Dermis microvascular lymphatic vessel endothelial cell (primary cell): ENCODE measurements around the gene MEMO1. TPM values are rescaled to one million over a fixed set of nuclear protein-coding genes. Genes with fewer than 3 reads are reported as not detected.
"Not testable (repeated sequence)": the region's sequence is repeated elsewhere in the genome, so short reads cannot be mapped to it uniquely, and the experiment has no call there.

ENCODE experiments used
- DNase-seq, 2 donors: peaks; one replicate each; pipeline versions ENCODE4 v3.0.0 to v3.0.0-alpha.2; 2010; ENCODE audit warnings: low read depth in 2 of 2
- total RNA-seq: library from RNA; depleted of rRNA; stranded (reverse); fragments of >200 nt; gene quantifications from 2 replicates; pipeline ENCODE4 v1.2.1, GENCODE V29; 2014

The MEMO1 gene
- total RNA-seq, 1 donor from 2014 or later, result 34.4 TPM

DNA sequence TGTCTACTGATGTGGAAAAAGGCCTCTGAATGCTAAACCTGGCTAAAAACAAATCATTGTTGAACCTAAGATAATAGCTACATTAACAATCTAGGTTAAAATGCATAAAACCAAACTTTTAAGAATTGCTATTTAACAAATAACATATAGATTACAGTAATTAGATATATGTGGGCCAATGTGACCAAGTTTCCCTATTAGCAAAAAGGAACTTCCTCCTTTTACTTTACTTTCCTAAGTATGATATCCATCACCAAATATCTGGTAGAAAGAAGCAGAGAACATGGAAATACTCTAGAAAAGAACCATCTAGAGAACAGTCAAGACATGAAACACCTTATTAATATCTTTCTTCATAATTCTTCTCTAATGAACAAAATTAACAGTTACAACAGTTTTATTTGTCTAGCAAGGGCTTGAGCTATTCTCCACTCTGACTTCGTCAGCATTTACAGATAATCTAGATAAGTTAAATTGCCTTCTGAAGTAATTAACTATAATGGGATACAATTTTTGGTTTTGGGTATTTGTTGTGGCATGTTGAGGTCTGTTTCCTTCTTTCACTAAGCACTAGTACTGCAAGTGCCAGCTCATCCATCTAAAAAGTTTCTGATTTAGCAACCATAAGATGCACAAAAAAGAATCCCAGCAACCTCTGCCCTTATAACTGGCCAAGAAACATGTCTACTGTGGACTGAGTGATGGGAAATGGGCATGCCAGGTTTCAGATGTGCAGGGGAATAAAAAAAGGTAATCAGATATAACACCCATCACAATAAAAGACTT is 53.3 kb downstream of the MEMO1 start:
- no peak for DNase-seq

DNA sequence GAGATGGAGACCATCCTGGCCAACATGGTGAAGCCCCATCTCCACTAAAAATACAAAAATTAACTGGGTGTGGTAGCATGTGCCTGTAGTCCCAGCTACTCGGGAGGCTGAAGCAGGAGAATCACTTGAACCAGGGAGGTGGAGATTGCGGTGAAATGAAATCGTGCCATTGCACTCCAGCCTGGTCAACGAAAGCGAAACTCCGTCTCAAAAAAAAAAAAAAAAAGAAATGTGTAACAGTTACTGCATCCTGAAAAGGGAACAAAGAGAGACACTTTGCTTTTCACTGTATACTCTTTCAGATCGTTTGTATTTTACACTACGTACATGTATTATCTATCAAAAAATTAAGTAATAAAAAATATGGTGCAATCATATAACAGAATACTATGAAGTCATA is 53.9 kb downstream of the MEMO1 start:
- DNase-seq, result not testable (repeated sequence)

- DNase-seq, result no peak
Observed at GRCh38 chr2:31956312-31956711, 54.5 kb downstream of the MEMO1 start.

DNA sequence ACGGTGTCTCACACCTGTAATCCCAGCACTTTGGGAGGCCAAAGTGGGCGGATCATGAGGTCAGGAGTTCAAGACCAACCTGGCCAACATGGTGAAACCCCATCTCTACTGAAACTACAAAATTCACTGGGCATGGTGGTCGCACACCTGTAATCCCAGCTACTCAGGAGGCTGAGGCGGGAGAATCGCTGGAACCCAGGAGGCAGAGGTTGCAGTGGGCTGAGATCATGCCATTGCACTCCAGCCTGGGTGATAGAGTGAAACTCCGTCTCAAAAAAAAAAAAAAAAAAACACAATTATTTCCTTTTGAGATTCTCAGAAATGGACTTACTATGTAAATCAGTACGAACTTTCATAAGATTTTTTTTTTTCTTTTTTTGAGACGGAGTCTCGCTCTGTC is 57.7 kb downstream of the MEMO1 start:
- not testable (repeated sequence) for DNase-seq

DNA sequence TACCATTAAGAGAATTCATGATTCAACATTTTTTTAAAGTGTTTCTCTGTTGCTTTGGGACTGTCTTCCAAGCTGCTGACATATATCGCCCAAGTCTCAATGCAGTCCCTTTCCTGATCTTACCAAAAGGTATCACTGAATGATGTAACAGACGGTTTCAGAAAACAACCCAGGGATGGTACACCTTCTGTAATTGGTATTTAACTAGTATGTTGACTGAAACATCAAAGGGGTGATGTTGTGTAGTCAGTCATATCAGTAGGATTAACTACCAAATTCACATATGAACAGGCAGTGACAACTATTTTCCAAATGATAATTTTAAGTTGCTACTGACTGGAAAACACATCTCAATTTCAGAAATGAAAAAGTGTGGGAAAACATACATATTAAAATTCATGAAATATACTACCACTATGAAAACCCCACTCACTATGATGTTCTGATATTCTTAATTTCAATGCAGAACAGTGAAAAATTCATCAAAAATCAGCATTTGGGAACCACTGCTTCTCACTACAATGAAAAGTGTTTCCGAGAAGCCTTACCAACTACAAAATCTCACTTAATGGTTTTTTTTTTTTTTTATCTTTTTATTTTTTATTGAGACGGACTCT is 59.8 kb downstream of the MEMO1 start:
- DNase-seq, result no peak

DNA sequence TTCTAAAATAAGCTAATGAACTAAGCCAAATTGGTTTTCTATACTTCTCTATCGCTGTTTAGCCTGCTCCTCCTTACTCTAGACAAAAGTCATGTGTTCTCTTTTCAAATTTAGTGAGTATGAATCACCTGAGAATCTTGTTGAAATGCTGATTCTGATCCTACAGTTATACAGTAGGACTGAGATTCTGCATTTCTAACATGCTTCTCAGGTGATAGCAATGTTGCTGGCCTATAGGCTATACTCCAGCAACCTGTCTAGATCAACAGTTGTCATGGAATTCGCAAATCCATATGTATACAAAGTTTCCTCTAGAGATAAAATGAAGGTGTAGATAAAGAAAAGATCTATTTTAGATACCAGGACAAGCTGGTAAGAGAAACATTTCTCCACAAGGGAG is 62.9 kb downstream of the MEMO1 start:
- no peak for DNase-seq

- no peak for DNase-seq
Observed at GRCh38 chr2:31946838-31947237, 64.0 kb downstream of the MEMO1 start.

DNA sequence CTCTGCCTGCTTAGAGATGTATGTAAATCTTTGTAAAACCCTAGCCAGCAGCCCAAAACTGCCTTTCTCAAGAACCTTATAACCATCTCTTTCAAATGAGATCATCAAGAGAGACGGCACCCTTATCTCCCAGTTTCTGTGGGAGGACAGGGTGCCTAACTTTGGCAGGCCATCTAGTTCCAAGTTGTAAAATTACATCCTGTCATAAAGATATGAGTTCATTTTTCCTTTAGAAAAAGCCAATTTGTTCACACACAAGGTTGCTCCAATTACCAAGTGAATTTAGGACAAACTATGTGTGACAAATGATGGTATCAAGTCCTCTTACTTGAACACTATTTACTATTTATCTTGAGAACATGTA is 65.3 kb downstream of the MEMO1 start:
- DNase-seq, result no peak

DNA sequence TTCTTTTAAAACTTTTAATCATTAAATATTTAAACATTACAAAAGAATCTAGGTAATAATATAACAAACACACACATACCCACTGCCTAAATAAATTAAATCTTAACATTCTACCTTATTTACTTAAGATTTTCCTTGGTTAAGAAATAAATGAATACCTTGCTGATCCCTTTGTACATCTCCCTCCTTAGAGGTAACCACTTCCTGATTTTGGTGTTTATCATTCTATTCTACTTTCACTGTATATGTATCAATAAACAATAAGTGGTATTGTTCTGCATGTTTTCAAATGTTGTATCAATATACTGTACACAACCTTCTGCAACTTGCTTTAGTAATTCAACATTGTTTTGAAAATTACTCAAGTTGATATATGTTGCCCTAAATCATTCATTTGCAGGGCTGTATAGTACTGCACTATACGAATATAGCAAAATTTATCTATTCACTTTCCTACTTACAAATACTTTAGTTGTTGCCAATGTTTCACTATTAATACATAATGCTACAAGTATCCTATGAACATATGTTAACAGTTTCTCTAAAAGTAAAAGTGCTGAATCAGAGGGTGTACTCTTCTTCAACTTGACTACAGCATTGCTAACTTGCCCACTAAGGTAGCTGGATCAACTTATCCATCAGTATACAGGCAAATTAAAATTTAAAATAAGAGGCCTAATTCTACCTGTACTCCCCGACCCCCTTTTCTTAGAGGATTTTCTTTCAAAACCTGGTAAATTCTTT is 65.8 kb downstream of the MEMO1 start:
- DNase-seq, result no peak

DNA sequence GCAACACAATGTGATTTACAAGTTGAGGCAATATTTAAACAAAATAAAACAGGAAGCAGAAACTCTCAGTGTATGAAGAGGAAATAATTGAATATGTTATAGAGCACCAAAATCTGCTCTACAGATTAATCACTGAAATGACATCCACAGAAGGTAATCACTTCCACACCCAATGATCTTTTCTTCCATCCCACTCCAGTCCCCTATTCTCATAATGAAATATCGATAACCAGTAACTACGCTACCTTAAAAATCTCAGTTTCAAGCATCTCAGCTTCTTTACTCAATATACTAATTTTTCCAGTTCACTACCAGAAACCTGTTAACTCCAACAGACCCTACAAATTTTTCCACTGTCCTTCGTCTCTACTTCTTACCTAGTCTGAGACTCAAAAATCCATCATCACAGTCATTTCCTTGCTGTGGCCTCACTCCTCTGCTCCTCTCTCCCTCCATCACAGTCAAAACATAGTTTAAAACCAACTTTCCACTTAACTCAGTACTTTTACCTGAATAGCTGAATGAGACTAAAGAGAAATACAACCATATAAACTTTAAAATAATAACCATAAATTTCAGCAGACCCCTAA is 67.1 kb downstream of the MEMO1 start:
- no peak for DNase-seq

GRCh38 chr2:31940920-31941319 is 69.9 kb downstream of the MEMO1 start:
- no peak for DNase-seq

GRCh38 chr2:31937741-31938140 is 73.1 kb downstream of the MEMO1 start:
- DNase-seq, result no peak

DNA sequence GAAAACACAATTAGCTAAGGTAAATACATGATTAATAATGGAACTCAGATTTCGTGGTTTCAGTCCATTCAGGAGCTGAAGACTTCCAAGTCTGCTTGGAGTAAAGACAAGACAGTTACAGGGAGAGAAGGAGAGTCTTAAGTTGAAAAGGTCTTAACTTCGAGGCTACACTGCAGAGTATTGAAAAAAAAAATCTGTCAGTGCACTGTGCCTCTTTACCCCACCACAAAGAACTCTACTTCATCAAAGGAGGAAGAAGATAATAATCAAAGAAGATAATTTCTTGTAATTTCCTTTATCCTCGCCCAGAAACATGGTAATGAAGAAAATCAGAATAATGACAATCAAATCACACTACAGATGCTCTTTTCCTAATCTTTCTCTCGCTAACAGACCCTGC is 75.4 kb downstream of the MEMO1 start:
- DNase-seq, result no peak

- DNase-seq, result no peak
Observed at GRCh38 chr2:31933066-31933465, 77.7 kb downstream of the MEMO1 start.

- peak in 1 of 2 donors; percentile 5 for DNase-seq
Observed at GRCh38 chr2:31932589-31932988, 78.2 kb downstream of the MEMO1 start.

GRCh38 chr2:31931916-31932315 is 78.9 kb downstream of the MEMO1 start:
- peak in 1 of 2 donors; percentile 4 for DNase-seq

DNA sequence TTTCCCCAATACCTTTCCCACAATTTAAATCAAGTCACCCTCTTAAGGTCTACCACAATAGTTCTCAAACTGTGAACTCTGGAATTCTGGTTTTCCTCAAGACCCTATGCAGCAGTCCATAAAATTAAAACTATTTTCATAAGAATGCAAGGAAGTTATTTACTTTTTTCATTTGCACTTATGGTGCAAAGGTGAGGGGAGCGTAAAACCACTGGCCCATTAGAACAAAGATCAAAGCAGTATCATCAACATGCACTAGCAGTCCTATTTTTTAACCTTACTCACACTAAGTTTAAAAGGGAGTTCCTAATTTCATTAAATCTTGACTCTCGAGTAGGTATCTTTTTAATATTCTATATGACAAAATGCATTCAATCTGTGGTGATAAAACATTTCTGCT is 85.3 kb downstream of the MEMO1 start:
- no peak for DNase-seq

- DNase-seq, result no peak
Observed at GRCh38 chr2:31923662-31924061, 87.1 kb downstream of the MEMO1 start.

GRCh38 chr2:31922542-31923408 is 88.0 kb downstream of the MEMO1 start:
- no peak for DNase-seq

DNA sequence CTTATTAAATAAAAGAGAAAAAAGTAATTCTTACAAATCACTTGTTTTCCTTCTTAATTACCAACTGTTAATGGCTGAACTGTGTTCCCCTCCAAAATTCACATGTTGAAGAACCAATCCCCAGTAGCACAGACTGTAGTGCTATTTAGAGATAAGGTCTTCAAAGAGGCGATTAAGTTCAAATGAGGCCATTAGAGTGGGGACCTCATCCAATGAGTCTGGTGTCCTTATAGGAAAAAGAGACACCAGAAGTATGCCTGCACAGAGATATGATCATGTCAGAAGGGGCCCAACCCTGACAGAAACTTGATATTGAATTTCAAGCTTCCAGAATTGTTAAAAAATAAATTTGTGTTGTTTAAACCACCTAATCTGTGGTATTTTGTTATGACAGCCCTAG is 89.8 kb downstream of the MEMO1 start:
- DNase-seq, result no peak

GRCh38 chr2:31919499-31919898 is 91.3 kb downstream of the MEMO1 start:
- DNase-seq, result no peak
